Brain microvascular endothelial cell (primary cell): Measurements from ENCODE around the gene WAPL.

Source experiments
- DNase-seq: peaks from one replicate; pipeline ENCODE4 v3.0.0-alpha.2; 2020
- H3K27ac ChIP-seq: fragments of 250-450 bp; sonication (Bioruptor Pico); 2 replicates; pipeline ENCODE4 v1.5.1; 2020; ENCODE audit warnings: mild to moderate bottlenecking, moderate library complexity
- H3K27me3 ChIP-seq: fragments of 250-450 bp; sonication (Bioruptor Pico); replicated peaks from 2 replicates; pipeline ENCODE4 v1.5.1; 2020; ENCODE audit warnings: mild to moderate bottlenecking
- H3K36me3 ChIP-seq: fragments of 250-450 bp; sonication (Bioruptor Pico); replicated peaks from 2 replicates; pipeline ENCODE4 v1.5.1; 2020; ENCODE audit warnings: mild to moderate bottlenecking
- H3K4me3 ChIP-seq: 2 replicates; pipeline ENCODE4 v1.5.1; 2011; ENCODE audit warnings: low read depth, mild to moderate bottlenecking, control low read depth, low read length, moderate library complexity
- CTCF ChIP-seq: IDR thresholded peaks from 2 replicates; pipeline ENCODE4 v1.5.1; 2011; ENCODE audit warnings: low read depth, mild to moderate bottlenecking, moderate library complexity, low read length, control low read depth, inconsistent platforms; ENCODE audit errors: missing control alignments
- in situ Hi-C: cut with HindIII; loops from 2 replicates; pipeline ENCODE4 v1.10.0; 2017; ENCODE audit warnings: low sequenced_read_pairs, low pct_ligation_motif_present

The WAPL gene

DNA sequence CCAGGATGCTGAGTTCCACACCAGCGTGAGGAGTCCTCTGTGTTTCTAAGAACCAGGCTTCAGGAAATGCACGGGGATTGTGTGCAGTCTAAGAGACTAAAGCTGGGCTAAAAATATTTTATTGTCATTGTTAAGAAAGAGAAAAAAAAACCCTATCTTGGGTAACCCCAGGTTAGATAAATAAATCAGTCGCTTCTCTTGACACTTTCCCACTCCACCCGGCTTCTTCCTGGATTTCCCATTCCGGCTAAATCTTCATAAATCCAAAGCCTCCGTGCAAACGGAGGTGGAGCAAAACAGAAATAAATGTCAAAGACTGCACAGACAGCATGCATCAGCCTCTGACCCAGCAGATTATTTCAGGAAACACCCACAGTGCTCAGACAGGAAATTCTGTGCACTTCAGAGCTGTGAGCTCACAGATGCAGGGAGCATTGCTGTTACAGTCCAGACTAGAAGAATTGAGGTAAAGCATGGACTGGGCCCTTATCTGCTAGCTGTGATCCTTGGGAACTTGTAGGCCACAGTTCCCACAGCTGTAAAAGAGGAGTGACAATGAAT is 110.2 kb downstream of the WAPL start:
- Histone ChIP-seq H3K27me3 (no peaks in the 10 kb centered on the region), H3K4me3 (no peak overlapping the region), H3K36me3 (no peaks in the 10 kb centered on the region), H3K27ac (peak overlapping the region; percentile 89)
- in situ Hi-C loops = no loop called here
- DNase-seq = peak; percentile 94
- TF ChIP-seq CTCF = no peak

DNA sequence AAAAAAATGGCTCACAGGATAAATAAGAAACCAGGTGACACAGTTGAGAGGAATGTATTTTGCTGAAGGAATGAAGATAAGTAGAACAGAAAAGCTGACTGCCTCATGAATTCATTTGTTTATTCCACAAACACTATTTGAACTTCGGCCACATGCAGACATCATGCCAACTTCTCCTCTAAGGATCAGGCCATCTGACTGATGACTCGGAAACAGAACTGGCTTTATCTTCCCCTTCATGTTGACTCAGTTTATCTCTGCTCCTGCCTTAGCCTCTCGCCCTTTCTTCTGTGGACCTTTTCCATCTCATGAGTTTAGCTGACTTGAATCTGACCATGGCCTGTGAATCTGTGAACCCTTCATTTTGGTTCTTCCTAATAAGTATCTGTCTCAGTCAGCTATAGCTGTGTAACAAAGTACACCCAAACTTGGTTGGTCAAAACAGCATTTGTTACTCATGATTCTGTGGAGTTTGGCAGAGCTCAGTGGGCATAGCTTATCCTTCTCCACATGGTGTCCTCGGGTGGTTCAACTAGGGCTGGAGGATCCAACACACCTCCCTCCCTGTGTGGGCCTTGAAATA is 111.0 kb downstream of the WAPL start:
- peak; percentile 70 for DNase-seq

DNA sequence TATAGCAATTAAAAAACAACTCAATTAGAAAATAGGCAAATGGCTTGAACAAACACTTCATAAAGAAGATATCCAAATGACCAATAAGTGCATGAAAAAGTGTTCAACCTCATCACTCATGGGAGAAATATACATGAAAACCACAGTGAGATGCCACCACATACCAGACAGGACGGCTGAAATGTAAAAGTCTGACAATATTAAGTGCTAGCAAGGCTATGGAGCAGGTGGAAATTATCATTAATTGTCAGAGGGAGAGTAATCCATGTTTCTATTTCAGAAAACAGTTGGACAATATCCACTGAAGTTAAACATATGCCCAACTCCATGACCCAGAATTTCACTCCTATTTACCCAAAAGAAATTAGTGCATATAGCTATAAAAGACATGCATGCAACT is 112.4 kb downstream of the WAPL start:
- H3K27me3 ChIP-seq = no peaks in the 10 kb centered on the region
- TF ChIP-seq CTCF = no peak
- no peak overlapping the region for H3K27ac ChIP-seq
- in situ Hi-C loops = no loop called here
- H3K4me3 ChIP-seq = no peak overlapping the region
- H3K36me3 ChIP-seq = no peaks in the 10 kb centered on the region
- DNase-seq = no peak

More for the DNA sequence above, 111.0 kb downstream of the WAPL start:
- in situ Hi-C loops = no loop called here
- no peak overlapping the region for H3K4me3 ChIP-seq
- no peak for TF ChIP-seq CTCF
- peak overlapping the region; percentile 89 for H3K27ac ChIP-seq
- H3K36me3 ChIP-seq = no peaks in the 10 kb centered on the region
- no peaks in the 10 kb centered on the region for H3K27me3 ChIP-seq

- no peak for TF ChIP-seq CTCF
- H3K4me3 ChIP-seq = no peak overlapping the region
- DNase-seq = no peak
- no peaks in the 10 kb centered on the region for H3K27me3 ChIP-seq
- H3K27ac ChIP-seq = no peak overlapping the region
- in situ Hi-C loops = no loop called here
- H3K36me3 ChIP-seq = no peaks in the 10 kb centered on the region
Observed at GRCh38 chr10:86403183-86403797, 118.3 kb downstream of the WAPL start.

GRCh38 chr10:86402283-86402941 is 119.2 kb downstream of the WAPL start:
- in situ Hi-C loops = no loop called here
- TF ChIP-seq CTCF = no peak
- Histone ChIP-seq H3K27ac (no peak overlapping the region), H3K4me3 (peak overlapping the region; percentile 3), H3K27me3 (no peaks in the 10 kb centered on the region), H3K36me3 (no peaks in the 10 kb centered on the region)
- no peak for DNase-seq
